GM13977 (cell line): ENCODE results near the gene PPM1H.

Source experiments
- DNase-seq: peaks from one replicate; pipeline ENCODE4 v3.0.0; 2012; ENCODE audit warnings: low spot score
- in situ Hi-C: fragments of 300-500 bp; cut with MboI; formaldehyde crosslinking; loops from one replicate; pipeline ENCODE4 v1.12.0; 2022; ENCODE audit warnings: low sequenced_read_pairs, low pct_unique_long_range_greater_than_20kb, mixed read lengths, inconsistent platforms; ENCODE audit not compliant: unreplicated experiment
- TF ChIP-seq, protein P1 (sequence below): IDR thresholded peaks from 2 replicates; pipeline ENCODE4 v1.5.1; 2012; ENCODE audit warnings: mild to moderate bottlenecking, control low read depth; ENCODE audit not compliant: insufficient read depth; ENCODE audit errors: extremely low read depth, missing control alignments

The PPM1H gene

DNA sequence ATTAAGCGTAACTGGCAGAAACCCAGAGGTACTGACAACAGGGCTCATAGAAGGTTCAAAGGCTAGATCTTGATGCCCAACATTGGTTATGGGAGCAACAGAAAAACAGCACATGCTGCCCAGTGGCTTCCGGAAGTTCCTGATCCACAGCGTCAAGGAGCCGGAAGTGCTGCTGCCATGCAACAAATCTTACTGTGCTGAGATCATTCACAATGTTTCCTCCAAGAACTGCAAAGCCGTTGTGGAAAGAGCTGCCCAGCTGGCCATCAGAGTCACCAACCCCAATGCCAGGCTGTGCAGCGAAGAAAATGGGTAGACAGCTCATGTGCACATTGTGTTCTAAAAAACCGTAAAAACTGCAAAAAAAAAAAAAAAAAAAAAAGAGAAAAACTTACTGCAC is 276.0 kb downstream of the PPM1H start:
- TF ChIP-seq, protein P1, sequence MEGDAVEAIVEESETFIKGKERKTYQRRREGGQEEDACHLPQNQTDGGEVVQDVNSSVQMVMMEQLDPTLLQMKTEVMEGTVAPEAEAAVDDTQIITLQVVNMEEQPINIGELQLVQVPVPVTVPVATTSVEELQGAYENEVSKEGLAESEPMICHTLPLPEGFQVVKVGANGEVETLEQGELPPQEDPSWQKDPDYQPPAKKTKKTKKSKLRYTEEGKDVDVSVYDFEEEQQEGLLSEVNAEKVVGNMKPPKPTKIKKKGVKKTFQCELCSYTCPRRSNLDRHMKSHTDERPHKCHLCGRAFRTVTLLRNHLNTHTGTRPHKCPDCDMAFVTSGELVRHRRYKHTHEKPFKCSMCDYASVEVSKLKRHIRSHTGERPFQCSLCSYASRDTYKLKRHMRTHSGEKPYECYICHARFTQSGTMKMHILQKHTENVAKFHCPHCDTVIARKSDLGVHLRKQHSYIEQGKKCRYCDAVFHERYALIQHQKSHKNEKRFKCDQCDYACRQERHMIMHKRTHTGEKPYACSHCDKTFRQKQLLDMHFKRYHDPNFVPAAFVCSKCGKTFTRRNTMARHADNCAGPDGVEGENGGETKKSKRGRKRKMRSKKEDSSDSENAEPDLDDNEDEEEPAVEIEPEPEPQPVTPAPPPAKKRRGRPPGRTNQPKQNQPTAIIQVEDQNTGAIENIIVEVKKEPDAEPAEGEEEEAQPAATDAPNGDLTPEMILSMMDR = no peak
- no peak for DNase-seq
- in situ Hi-C loops = no loop called here

DNA sequence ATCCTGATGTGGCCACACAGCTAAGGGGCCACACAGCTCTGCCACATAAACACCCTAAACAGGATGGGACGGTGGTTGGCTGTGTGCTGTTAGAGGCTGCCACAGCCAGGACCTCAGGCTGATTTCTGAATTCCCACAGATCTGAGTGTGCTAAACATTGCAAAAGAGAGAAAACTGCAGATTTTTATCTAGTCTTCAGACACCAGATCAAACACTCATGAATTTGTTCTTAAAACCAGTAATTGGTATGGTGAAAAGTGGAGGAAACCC is 277.7 kb downstream of the PPM1H start:
- no peak for DNase-seq
- TF ChIP-seq, protein P1 = no peak
- in situ Hi-C loops = no loop called here

- in situ Hi-C loops = no loop called here
- TF ChIP-seq, protein P1 = no peak
- DNase-seq = no peak
These were observed 278.2 kb downstream of the PPM1H start for GRCh38 chr12:62656591-62657362.

DNA sequence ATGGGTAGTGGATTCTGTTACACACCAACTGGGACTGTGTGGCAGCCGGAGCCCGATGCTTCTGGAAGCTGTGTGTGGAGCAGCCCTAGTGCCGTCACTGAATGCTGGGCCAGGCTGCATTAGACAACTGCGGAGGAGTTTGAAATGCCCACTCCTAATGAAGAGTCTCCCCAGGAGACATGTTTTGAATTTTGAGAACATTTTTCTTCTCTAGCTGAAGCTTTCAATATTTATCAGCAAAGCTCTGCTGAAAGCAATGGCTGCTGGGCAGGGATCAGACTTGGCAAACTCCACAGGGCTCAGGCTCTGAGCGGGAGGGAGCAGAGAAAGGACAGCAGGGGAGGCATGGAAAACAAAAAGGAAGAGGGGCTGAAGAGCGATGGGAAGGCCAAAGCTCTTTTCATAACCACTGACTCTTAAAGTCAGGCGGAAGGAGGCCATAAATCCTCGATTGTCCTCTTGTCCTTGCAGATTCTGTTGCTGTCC is 279.2 kb downstream of the PPM1H start:
- TF ChIP-seq, protein P1 = no peak
- in situ Hi-C loops = no loop called here

DNA sequence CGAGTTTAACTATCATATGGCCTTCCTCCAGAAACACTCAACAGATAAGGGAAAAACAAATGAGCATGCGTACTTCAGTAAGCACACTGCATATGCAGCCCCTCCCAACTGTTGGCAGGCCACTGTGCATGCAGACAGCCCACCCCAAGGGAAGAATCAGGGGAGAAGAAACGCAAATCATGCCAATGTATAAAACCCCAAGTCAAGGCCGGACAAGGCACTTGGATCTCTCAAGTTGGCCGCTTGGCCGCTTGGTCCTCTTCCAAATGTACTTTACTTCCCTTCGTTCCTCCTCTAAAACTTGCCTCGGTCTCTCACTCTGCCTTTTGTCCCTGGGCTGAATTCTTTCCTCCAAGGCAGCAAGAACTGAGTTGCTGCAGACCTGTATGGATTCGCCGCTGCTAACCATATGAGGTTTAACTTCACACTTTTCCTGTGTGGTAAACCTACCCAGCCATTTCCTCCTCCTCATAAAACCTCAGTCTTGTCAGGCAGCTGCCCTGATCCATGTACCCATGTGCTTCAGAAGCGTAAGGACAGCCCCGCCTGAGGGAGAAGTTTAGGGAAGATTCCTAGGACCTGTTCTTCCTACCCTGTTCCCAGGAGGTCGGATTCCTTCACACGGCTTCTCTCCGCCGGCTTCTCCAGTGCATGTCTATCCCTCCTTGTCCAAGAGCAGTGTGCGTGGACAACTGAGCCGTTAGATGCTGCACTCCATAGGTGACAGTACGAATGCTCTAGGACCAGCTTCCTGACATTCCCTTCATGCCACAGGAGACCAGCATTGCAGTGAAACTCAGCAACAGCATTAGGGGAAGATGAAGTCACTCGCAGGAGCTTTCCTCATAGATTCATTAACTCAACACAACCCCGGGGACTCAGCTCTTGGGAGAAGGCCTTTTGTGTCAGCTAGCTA is 280.4 kb downstream of the PPM1H start:
- DNase-seq = no peak
- in situ Hi-C loops = no loop called here
- TF ChIP-seq, protein P1 = no peak

More for the DNA sequence above, 279.2 kb downstream of the PPM1H start:
- DNase-seq = no peak

DNA sequence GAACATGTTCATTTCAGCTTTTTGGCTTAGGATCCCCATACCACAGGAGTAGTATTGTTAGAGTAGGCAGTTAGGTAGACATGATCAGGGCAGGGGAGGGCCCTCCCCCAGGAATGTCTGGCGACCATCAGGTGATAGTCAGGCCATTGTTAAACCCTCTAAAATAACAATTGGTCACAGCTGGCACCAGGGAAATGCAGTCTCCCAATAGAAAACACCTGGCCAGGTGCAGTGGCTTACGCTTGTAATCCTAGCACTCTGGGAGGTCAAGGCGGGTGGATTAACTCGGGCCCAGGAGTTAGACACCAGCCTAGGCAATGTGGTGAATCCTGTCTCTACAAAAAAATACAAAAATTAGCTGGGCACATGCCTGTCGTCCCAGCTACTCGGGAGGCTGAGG is 281.2 kb downstream of the PPM1H start:
- in situ Hi-C loops = no loop called here
- no peak for DNase-seq
- TF ChIP-seq, protein P1 = no peak
